Neutrophil (primary cell): ENCODE results near the gene ELMO2.

Experiments
- H3K27ac ChIP-seq: fragments of 200-600 bp; sonication (generic); 2 replicates; pipeline ENCODE4 v1.5.1; 2016; ENCODE audit warnings: mild to moderate bottlenecking, moderate library complexity
- H3K27me3 ChIP-seq: fragments of 200-600 bp; sonication (generic); 2 replicates; pipeline ENCODE4 v1.6.0; 2016; ENCODE audit warnings: mild to moderate bottlenecking
- H3K36me3 ChIP-seq: fragments of 200-600 bp; sonication (generic); 2 replicates; pipeline ENCODE4 v1.5.1; 2017
- H3K4me1 ChIP-seq, 2 experiments: fragments of 200-600 bp in 1 of 2; sonication (generic) in 1 of 2; 1 replicate in 1 of 2; 2 replicates in 1 of 2; pipeline versions ENCODE4 v1.5.1 to v1.6.1; 2013 to 2016; ENCODE audit warnings: low read depth in 1 of 2, low read length in 1 of 2, mild to moderate bottlenecking in 1 of 2, moderate library complexity in 1 of 2; ENCODE audit not compliant: control insufficient read depth in 1 of 2, insufficient read depth in 1 of 2
- H3K4me3 ChIP-seq, 2 experiments: fragments of 200-600 bp in 1 of 2; sonication (generic) in 1 of 2; 1 replicate in 1 of 2; 2 replicates in 1 of 2; pipeline ENCODE4 v1.5.1; 2013 to 2016; ENCODE audit warnings: low read depth in 1 of 2, low read length in 1 of 2, mild to moderate bottlenecking in 1 of 2, moderate library complexity in 1 of 2
- H3K9me3 ChIP-seq: fragments of 200-600 bp; sonication (generic); 2 replicates; pipeline ENCODE4 v1.5.1; 2016
- CTCF ChIP-seq: fragments of 200-600 bp; sonication (generic); IDR thresholded peaks from 2 replicates; pipeline ENCODE4 v1.5.1; 2016; ENCODE audit warnings: antibody characterized with exemption

The ELMO2 gene

GRCh38 chr20:46349742-46350056 lies 56.7 kb downstream of the ELMO2 start:
- Histone ChIP-seq H3K4me1 (no peaks in the 10 kb centered on the region), H3K27ac (no peak overlapping the region), H3K9me3 (no peaks in the 10 kb centered on the region), H3K27me3 (peaks cover 1% of the 10 kb centered on the region), H3K4me3 (no peak overlapping the region), H3K36me3 (peaks cover 98% of the 10 kb centered on the region)
- TF ChIP-seq CTCF, result no peak

DNA sequence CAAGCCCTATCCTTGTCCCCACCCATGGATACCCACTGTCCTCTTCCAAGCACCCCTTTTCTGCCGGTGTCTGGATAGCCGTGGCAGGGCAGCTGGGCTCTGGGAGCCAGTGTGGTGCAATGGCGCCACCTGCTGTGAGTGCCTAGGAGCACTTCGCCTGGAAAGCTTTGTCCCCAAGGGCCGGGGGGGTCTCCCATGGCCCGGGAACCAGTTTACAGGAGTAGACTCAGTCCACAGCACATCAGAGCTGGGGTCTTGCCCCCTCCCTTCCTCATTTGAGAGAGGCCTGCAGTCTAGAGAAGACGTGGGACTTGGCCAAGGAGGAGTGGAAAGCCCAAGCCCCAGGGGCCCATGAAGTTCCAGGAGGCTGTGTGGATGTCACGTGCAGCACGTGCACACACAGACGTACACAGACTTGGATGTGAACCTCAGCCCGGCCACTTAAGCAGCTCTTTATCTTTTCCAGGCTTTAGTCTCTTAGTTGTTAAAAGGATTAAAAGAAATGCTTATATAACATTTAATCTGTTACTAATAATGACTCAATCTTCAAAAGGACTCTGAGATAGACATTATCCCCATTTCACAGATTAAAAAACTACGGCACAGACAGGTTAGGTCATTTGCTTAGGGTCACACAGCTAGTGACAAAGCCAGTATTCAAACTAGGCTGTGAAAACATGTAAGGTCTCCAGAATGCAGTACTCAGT lies 57.2 kb downstream of the ELMO2 start:
- Histone ChIP-seq H3K27ac (no peak overlapping the region), H3K4me1 (peaks cover under 1 to 2% of the 10 kb centered on the region in 2 experiments), H3K36me3 (peaks cover 93% of the 10 kb centered on the region), H3K9me3 (no peaks in the 10 kb centered on the region), H3K4me3 (no peak overlapping the region), H3K27me3 (peaks cover 6% of the 10 kb centered on the region)
- peak; percentile 59 for TF ChIP-seq CTCF

DNA sequence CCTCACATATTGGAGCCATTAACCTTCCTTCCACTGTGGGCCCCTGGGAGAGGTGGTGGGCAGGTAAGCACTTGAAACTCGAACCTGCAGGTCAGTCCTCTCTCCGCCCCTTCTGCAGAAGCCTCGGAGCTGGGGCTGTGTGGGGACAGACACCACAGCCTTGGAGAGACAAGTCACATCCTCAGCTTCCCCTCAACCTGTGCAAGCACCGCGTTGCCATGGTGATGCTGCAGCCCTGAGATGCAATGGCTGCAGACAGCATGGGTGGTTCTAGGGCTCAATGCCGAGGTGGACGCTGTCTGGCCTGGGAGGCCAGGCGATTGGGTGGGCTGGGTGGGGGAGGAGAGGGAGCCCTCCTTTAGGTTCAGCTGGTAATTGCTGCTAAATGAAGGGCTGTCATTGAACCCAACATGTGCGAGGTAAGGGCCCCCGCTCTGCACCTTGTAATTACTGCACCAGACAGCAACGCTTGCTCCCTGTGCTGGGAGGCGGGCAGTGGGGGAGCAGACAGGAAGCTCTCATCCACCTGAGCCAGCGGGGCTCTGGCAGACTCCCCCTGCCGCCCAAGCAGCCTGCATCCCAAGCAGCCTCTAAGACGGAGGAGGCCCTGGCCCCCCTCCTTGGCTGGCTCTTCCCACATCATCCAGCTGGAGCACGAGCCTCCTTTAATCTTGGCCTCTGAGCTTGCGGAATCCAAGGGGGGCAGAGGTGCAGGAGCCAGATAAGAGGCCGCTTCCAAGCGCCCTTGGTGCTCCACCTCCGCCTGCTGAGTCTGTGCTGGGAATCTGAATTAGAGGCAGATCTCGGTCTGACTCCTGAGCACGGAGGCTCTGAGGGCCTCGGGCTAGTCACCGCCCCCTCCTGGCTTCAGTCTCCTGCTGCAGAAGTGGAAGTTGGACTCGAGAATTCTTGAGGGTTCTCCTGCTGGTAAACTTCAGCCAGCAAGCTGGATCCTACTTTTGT lies 58.3 kb downstream of the ELMO2 start:
- peaks cover 17% of the 10 kb centered on the region for H3K27me3 ChIP-seq
- H3K9me3 ChIP-seq, result no peaks in the 10 kb centered on the region
- TF ChIP-seq CTCF, result no peak
- no peak overlapping the region for H3K27ac ChIP-seq
- no peak overlapping the region for H3K4me3 ChIP-seq
- peaks cover 11 to 12% of the 10 kb centered on the region in 2 experiments for H3K4me1 ChIP-seq
- H3K36me3 ChIP-seq, result peaks cover 83% of the 10 kb centered on the region

DNA sequence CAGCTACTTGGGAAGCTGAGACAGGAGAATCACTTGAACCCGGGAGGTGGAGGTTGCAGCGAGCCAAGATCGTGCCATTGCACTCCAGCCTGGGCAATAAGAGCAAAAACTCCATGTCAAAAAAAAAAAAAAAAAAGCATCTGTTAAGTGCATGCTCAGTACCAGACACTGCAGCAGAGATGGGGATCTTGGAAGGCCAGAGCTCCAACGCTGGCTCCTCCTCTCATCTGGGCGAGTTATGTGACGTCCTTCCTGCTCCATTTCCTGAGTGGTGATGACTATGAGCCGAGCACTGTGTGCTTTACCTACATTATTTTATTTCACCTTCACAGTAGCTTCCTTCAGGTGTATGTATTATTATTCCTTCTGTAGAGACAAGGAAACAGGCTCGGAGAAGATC lies 59.6 kb downstream of the ELMO2 start:
- Histone ChIP-seq H3K9me3 (no peaks in the 10 kb centered on the region), H3K27ac (no peak overlapping the region), H3K36me3 (peaks cover 69% of the 10 kb centered on the region), H3K4me1 (peaks cover 14 to 16% of the 10 kb centered on the region in 2 experiments), H3K27me3 (peaks cover 31% of the 10 kb centered on the region), H3K4me3 (no peak overlapping the region)
- no peak for TF ChIP-seq CTCF

DNA sequence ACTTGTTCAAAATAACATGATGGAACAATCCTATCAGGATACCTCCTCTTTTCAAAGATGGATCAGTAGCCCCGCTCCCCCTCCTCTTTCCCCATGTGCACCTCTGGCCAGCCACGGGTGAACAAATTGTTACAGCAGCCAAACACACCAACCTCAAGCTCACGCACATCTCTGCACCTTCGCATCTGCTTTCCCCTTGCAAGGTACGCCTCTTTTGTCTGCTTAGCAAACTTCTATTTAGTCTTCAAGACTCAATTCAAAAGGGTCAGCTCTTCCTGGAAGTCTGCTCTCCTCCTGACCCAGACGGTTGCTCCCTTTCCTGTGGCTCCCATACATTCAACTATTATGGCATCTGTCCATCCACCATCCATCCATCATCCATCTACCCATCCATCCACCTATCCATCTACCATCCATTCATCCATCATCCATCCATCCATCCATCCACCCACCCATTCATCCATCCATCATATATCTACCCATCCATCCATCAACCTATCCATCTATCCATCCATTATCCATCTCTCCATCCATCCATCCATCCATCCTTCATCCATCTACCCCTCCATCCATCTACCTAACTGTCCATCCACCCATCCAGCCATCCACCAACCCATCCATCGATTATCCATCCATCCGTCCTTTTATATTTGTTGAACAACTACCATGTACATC lies 61.8 kb downstream of the ELMO2 start:
- H3K4me1 ChIP-seq, result peaks cover 14 to 16% of the 10 kb centered on the region in 2 experiments
- H3K4me3 ChIP-seq, result no peak overlapping the region
- no peak overlapping the region for H3K27ac ChIP-seq
- TF ChIP-seq CTCF, result no peak
- no peaks in the 10 kb centered on the region for H3K9me3 ChIP-seq
- H3K27me3 ChIP-seq, result peaks cover 50% of the 10 kb centered on the region
- H3K36me3 ChIP-seq, result peaks cover 48% of the 10 kb centered on the region
